Parathyroid adenoma (tissue), 2 donors: ENCODE measurements around the gene NMD3.

Experiments used
- H2AFZ ChIP-seq: fragments of 300-600 bp; sonication (generic); one replicate; pipeline ENCODE4 v1.7.0; 2017; ENCODE audit warnings: antibody characterized with exemption, mild to moderate bottlenecking
- H3K27ac ChIP-seq: fragments of 300-600 bp; sonication (generic); one replicate; pipeline ENCODE4 v1.7.0; 2017
- H3K27me3 ChIP-seq: fragments of 300-600 bp; sonication (generic); one replicate; pipeline ENCODE4 v1.7.0; 2017; ENCODE audit warnings: low read length; ENCODE audit not compliant: control insufficient read depth, insufficient read depth
- H3K36me3 ChIP-seq: fragments of 300-600 bp; sonication (generic); one replicate; pipeline ENCODE4 v1.7.0; 2017; ENCODE audit warnings: low read length; ENCODE audit not compliant: control insufficient read depth, insufficient read depth
- H3K4me1 ChIP-seq: fragments of 300-600 bp; sonication (generic); one replicate; pipeline ENCODE4 v1.7.0; 2017; ENCODE audit warnings: control low read depth
- H3K4me2 ChIP-seq: fragments of 300-600 bp; sonication (generic); one replicate; pipeline ENCODE4 v1.7.0; 2017; ENCODE audit warnings: low read length
- H3K4me3 ChIP-seq: fragments of 300-600 bp; sonication (generic); one replicate; pipeline ENCODE4 v1.7.0; 2017; ENCODE audit warnings: low read depth, low read length
- H3K79me2 ChIP-seq: fragments of 300-600 bp; sonication (generic); one replicate; pipeline ENCODE4 v1.7.0; 2017; ENCODE audit warnings: control low read depth
- H3K9ac ChIP-seq: fragments of 300-600 bp; sonication (generic); one replicate; pipeline ENCODE4 v1.7.0; 2017; ENCODE audit warnings: mild to moderate bottlenecking
- H3K9me3 ChIP-seq: fragments of 300-600 bp; sonication (generic); one replicate; pipeline ENCODE4 v1.7.0; 2017; ENCODE audit warnings: low read length; ENCODE audit not compliant: control insufficient read depth
- CTCF ChIP-seq: fragments of 300-600 bp; sonication (generic); IDR thresholded peaks from one replicate; pipeline ENCODE4 v1.7.0; 2017; ENCODE audit warnings: antibody characterized with exemption, mild to moderate bottlenecking
- donor health status: primary hyperparathyroidism.

Gene NMD3

GRCh38 chr3:161239700-161240099 lies 18.6 kb downstream of the NMD3 start:
- no peaks in the 10 kb centered on the region for H3K36me3 ChIP-seq

GRCh38 chr3:161244538-161244937 lies 23.4 kb downstream of the NMD3 start:
- H3K9me3 ChIP-seq, result no peaks in the 10 kb centered on the region
- no peak for TF ChIP-seq CTCF
- H3K4me1 ChIP-seq, result no peaks in the 10 kb centered on the region
- H3K79me2 ChIP-seq, result no peaks in the 10 kb centered on the region
- no peak overlapping the region for H3K27ac ChIP-seq
- H2AFZ ChIP-seq, result no peak overlapping the region
- H3K4me2 ChIP-seq, result no peak overlapping the region
- no peak overlapping the region for H3K4me3 ChIP-seq
- no peak overlapping the region for H3K9ac ChIP-seq
- no peaks in the 10 kb centered on the region for H3K27me3 ChIP-seq
- no peaks in the 10 kb centered on the region for H3K36me3 ChIP-seq

More at GRCh38 chr3:161239700-161240099, 18.6 kb downstream of the NMD3 start:
- Histone ChIP-seq H3K27me3 (no peaks in the 10 kb centered on the region), H3K9me3 (no peaks in the 10 kb centered on the region), H3K4me3 (no peak overlapping the region), H3K79me2 (no peaks in the 10 kb centered on the region), H3K9ac (no peak overlapping the region), H2AFZ (no peak overlapping the region), H3K27ac (no peak overlapping the region), H3K4me2 (no peak overlapping the region), H3K4me1 (no peaks in the 10 kb centered on the region)
- TF ChIP-seq CTCF, result no peak

DNA sequence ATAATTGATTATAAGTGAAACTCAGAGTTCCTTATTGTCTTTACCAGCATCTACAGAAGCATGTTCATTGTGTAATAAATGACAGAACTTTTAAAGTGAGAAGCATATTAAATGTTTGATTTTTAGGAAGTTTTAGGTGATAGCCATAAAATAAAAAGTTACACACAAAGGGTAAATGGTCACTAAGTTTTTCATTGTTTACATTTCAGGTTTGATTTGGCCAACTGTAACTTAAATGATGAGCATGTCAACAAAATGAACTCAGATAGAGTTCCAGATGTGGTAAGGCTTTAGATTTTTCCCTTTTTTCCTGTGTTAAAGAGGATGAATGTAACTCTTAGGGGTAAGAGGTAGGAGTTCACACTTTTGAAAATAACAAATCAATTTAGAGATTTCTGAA lies 25.9 kb downstream of the NMD3 start:
- H3K4me3 ChIP-seq, result no peak overlapping the region
- no peak overlapping the region for H3K4me2 ChIP-seq
- H3K79me2 ChIP-seq, result no peaks in the 10 kb centered on the region
- no peaks in the 10 kb centered on the region for H3K9me3 ChIP-seq
- no peaks in the 10 kb centered on the region for H3K27me3 ChIP-seq
- H3K9ac ChIP-seq, result no peak overlapping the region
- H3K27ac ChIP-seq, result no peak overlapping the region
- no peaks in the 10 kb centered on the region for H3K4me1 ChIP-seq
- no peaks in the 10 kb centered on the region for H3K36me3 ChIP-seq
- no peak overlapping the region for H2AFZ ChIP-seq
- no peak for TF ChIP-seq CTCF

GRCh38 chr3:161250116-161250515 lies 29.0 kb downstream of the NMD3 start:
- Histone ChIP-seq H3K27me3 (no peaks in the 10 kb centered on the region), H3K4me1 (peaks cover 4% of the 10 kb centered on the region), H3K27ac (no peak overlapping the region), H3K9ac (no peak overlapping the region), H3K4me2 (no peak overlapping the region), H3K4me3 (no peak overlapping the region), H3K9me3 (no peaks in the 10 kb centered on the region), H2AFZ (no peak overlapping the region), H3K79me2 (no peaks in the 10 kb centered on the region), H3K36me3 (peaks cover 2% of the 10 kb centered on the region)
- no peak for TF ChIP-seq CTCF

- no peaks in the 10 kb centered on the region for H3K27me3 ChIP-seq
- H2AFZ ChIP-seq, result no peak overlapping the region
- peaks cover 2% of the 10 kb centered on the region for H3K36me3 ChIP-seq
- H3K4me3 ChIP-seq, result no peak overlapping the region
- peaks cover 13% of the 10 kb centered on the region for H3K4me1 ChIP-seq
- no peak for TF ChIP-seq CTCF
- no peak overlapping the region for H3K27ac ChIP-seq
- no peaks in the 10 kb centered on the region for H3K9me3 ChIP-seq
- H3K9ac ChIP-seq, result no peak overlapping the region
- H3K4me2 ChIP-seq, result no peak overlapping the region
- H3K79me2 ChIP-seq, result no peaks in the 10 kb centered on the region
Measured at GRCh38 chr3:161251716-161252115, 30.6 kb downstream of the NMD3 start.
